ENCODE measurements around the gene SEMA3D. TPM values are rescaled to one million over a fixed set of nuclear protein-coding genes. Genes with fewer than 3 reads are reported as not detected.

SEMA3D gene
- total and polyA plus RNA-seq, 2 of the 13 experiments (the other 11 are each of a cell fraction or from before 2014, with no cell fraction given) = 0.07 TPM; not detected in 1

DNA sequence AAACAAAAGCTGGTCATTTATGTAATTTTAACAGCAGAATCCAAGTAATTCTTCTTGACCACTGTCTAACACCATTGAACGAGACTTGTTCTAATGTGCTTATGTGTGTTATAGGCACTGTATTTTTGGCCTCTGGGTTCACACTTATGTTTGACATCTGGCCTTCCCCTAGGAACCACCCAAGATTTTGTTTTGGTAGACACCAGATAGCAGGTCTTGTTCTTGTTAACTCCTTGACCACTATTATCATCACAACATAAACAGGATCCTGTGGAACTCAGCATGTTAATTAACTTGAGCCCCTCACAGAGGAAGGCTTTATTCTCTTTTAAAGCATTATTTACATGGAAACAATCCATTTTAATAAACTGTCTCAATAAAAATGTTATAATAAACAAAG lies 167.7 kb downstream of the SEMA3D start (continued):
- no peak for TF ChIP-seq ZNF687 (CRISPR knock-in tag; IDR thresholded peaks at IDR 0.05)
- no peak for TF ChIP-seq FOXM1 (CRISPR knock-in tag; IDR thresholded peaks at IDR 0.05)
- no peak for TF ChIP-seq ZNF570 (CRISPR knock-in tag; IDR thresholded peaks at IDR 0.05; ENCODE audit: borderline replicate concordance)
- no peak for TF ChIP-seq ZNF782 (CRISPR knock-in tag; IDR thresholded peaks at IDR 0.05; ENCODE audit: borderline replicate concordance)
- no peak for TF ChIP-seq MAFF (IDR thresholded peaks at IDR 0.05; ENCODE audit: low read depth, low read length)
- TF ChIP-seq ELF4 (CRISPR knock-in tag; IDR thresholded peaks at IDR 0.05; ENCODE audit: borderline replicate concordance) = no peak
- no peak for TF ChIP-seq NR3C1 (CRISPR knock-in tag; IDR thresholded peaks at IDR 0.05)
- TF ChIP-seq TEAD3 (CRISPR knock-in tag; optimal IDR thresholded peaks at IDR 0.05; ENCODE audit: borderline replicate concordance) = no peak
- TF ChIP-seq RBM22 (optimal IDR thresholded peaks at IDR 0.05; ENCODE audit: low read length) = no peak
- TF ChIP-seq PAX8 (CRISPR knock-in tag; IDR thresholded peaks at IDR 0.05; ENCODE audit: borderline replicate concordance) = no peak

GRCh38 chr7:85018498-85018897 lies 168.4 kb downstream of the SEMA3D start:
- H3K4me1 ChIP-seq (ENCODE audit: insufficient read depth, low read length) = no peaks in the 10 kb centered on the region
- H3K27ac ChIP-seq (ENCODE audit: extremely low read length, insufficient read depth, low read length) = no peak overlapping the region
- CTCF ChIA-PET (ENCODE audit: low intra/inter-chr PET ratio, low total read pairs) = no interaction called here
- H4K20me1 ChIP-seq (ENCODE audit: insufficient read depth, low read length) = no peaks in the 10 kb centered on the region; the same call in 1 of the 2 replicates
- no peak overlapping the region for H3K9ac ChIP-seq (ENCODE audit: insufficient read depth, low read depth, low read length)
- POLR2A ChIA-PET = no interaction called here
- no peaks in the 10 kb centered on the region for H3K27me3 ChIP-seq (ENCODE audit: control insufficient read depth in 1 of 2, insufficient read depth in 2 of 2, low read length in 2 of 2)
- intact Hi-C loops (cut with micrococcal nuclease; ENCODE audit: unreplicated experiment) (no loop called here), in situ Hi-C loops (cut with HindIII; ENCODE audit: extremely low pct_ligation_motif_present, low pct_unique_long_range_greater_than_20kb) (loop anchor here (25.0 kb wide), 1 partner anchor 531 kb away; no protein-coding TSS in a partner anchor)
- H3K36me3 ChIP-seq (replicated peaks in 1 of 2; ENCODE audit: control insufficient read depth in 1 of 2, insufficient read depth in 2 of 2, low read length in 2 of 2) = no peaks in the 10 kb centered on the region
- no peaks in the 10 kb centered on the region for H3K9me3 ChIP-seq (ENCODE audit: low read length)
- H3K4me3 ChIP-seq (replicated peaks in 1 of 3; ENCODE audit: insufficient read depth in 1 of 3, low read depth in 2 of 3, low read length in 3 of 3) = no peak overlapping the region
- DNase-seq (ENCODE audit: low spot score) (no peak), ATAC-seq (no peak), FAIRE-seq (no peak)
- BruUV-seq (replicated peaks) = no TSS peak
- H3K4me2 ChIP-seq (ENCODE audit: low read depth, low read length) = no peak overlapping the region
- TF ChIP-seq CEBPB (IDR thresholded peaks at IDR 0.05; ENCODE audit: borderline replicate concordance, low read depth, low read length) = peak; percentile 38; the same call in 1 of the 2 replicates
- TF ChIP-seq ZFP62 (CRISPR knock-in tag; IDR thresholded peaks at IDR 0.05) = no peak
- H2AFZ ChIP-seq (ENCODE audit: low read length) = no peak overlapping the region
- WGBS (ENCODE audit: low lambda C conversion rate) = 0% methylated on average over 1 of the region's 1 CpG
- H3K79me2 ChIP-seq (ENCODE audit: insufficient read depth, low read length) = no peaks in the 10 kb centered on the region
